ENCODE data around the gene LCNL1. TPM values are rescaled to one million over a fixed set of nuclear protein-coding genes. Genes with fewer than 3 reads are reported as not detected.

The LCNL1 gene
- total and polyA plus RNA-seq, 4 donors, result 0.01 to 0.08 TPM; not detected in 2

- Histone ChIP-seq H3K36me3 (ENCODE audit: control insufficient read depth in 4 of 4, insufficient read depth in 3 of 4, low read depth in 1 of 4, low read length in 3 of 4) (no peaks in the 10 kb centered on the region), H3K27me3 (ENCODE audit: control insufficient read depth in 4 of 4, insufficient read depth in 4 of 4, low read length in 3 of 4) (no peaks in the 10 kb centered on the region), H3K9me3 (ENCODE audit: control insufficient read depth in 4 of 4, low read length in 3 of 4) (no peaks in the 10 kb centered on the region), H3K9ac (ENCODE audit: low read depth in 1 of 2, low read length in 2 of 2) (no peak overlapping the region), H3K27ac (ENCODE audit: low read depth in 1 of 2, low read length in 2 of 2) (no peak overlapping the region), H3K4me1 (ENCODE audit: control insufficient read depth in 4 of 4, insufficient read depth in 4 of 4, low read length in 3 of 4) (no peaks in the 10 kb centered on the region), H3K4me3 (ENCODE audit: low read depth in 1 of 3, low read length in 3 of 3) (no peak overlapping the region)
- DNase-seq (ENCODE audit: low spot score), result no peak
- TF ChIP-seq NR2F2 (IDR thresholded peaks at IDR 0.05) (no peak), JUND (IDR thresholded peaks at IDR 0.05) (no peak), MAX (IDR thresholded peaks at IDR 0.05) (no peak), YY1 (IDR thresholded peaks at IDR 0.05) (no peak)
- WGBS, result 94% methylated on average over 1 of the region's 1 CpG
These were observed 25.3 kb upstream of the LCNL1 start for GRCh38 chr9:136957461-136957860.

GRCh38 chr9:136957901-136958300 lies 24.9 kb upstream of the LCNL1 start:
- H3K9me3 ChIP-seq (ENCODE audit: control insufficient read depth in 4 of 4, low read length in 3 of 4), result no peaks in the 10 kb centered on the region
- TF ChIP-seq FOXA1 (IDR thresholded peaks at IDR 0.05) (no peak), JUND (IDR thresholded peaks at IDR 0.05) (no peak), FOXA2 (IDR thresholded peaks at IDR 0.05) (no peak), RAD21 (IDR thresholded peaks at IDR 0.05) (no peak), EGR1 (IDR thresholded peaks at IDR 0.05; ENCODE audit: low read depth in 2 of 2) (no peak), RXRA (IDR thresholded peaks at IDR 0.05) (no peak), SP1 (IDR thresholded peaks at IDR 0.05) (no peak), HNF4A (conservative IDR thresholded peaks at IDR 0.05) (no peak), GABPA (IDR thresholded peaks at IDR 0.05 in 1 of 2, conservative IDR thresholded peaks at IDR 0.05 in 1 of 2) (no peak), MAX (IDR thresholded peaks at IDR 0.05) (no peak), HNF4G (IDR thresholded peaks at IDR 0.05) (no peak), NR2F2 (IDR thresholded peaks at IDR 0.05) (no peak), CTCF (IDR thresholded peaks at IDR 0.05; ENCODE audit: low read depth, low read length, missing input control) (no peak), YY1 (IDR thresholded peaks at IDR 0.05) (no peak)
- TF ChIP-seq, protein P1, sequence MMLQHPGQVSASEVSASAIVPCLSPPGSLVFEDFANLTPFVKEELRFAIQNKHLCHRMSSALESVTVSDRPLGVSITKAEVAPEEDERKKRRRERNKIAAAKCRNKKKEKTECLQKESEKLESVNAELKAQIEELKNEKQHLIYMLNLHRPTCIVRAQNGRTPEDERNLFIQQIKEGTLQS (IDR thresholded peaks at IDR 0.05), result no peak
- TF ChIP-seq, protein P2, sequence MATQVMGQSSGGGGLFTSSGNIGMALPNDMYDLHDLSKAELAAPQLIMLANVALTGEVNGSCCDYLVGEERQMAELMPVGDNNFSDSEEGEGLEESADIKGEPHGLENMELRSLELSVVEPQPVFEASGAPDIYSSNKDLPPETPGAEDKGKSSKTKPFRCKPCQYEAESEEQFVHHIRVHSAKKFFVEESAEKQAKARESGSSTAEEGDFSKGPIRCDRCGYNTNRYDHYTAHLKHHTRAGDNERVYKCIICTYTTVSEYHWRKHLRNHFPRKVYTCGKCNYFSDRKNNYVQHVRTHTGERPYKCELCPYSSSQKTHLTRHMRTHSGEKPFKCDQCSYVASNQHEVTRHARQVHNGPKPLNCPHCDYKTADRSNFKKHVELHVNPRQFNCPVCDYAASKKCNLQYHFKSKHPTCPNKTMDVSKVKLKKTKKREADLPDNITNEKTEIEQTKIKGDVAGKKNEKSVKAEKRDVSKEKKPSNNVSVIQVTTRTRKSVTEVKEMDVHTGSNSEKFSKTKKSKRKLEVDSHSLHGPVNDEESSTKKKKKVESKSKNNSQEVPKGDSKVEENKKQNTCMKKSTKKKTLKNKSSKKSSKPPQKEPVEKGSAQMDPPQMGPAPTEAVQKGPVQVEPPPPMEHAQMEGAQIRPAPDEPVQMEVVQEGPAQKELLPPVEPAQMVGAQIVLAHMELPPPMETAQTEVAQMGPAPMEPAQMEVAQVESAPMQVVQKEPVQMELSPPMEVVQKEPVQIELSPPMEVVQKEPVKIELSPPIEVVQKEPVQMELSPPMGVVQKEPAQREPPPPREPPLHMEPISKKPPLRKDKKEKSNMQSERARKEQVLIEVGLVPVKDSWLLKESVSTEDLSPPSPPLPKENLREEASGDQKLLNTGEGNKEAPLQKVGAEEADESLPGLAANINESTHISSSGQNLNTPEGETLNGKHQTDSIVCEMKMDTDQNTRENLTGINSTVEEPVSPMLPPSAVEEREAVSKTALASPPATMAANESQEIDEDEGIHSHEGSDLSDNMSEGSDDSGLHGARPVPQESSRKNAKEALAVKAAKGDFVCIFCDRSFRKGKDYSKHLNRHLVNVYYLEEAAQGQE (IDR thresholded peaks at IDR 0.05), result no peak
- TF ChIP-seq, protein P3, sequence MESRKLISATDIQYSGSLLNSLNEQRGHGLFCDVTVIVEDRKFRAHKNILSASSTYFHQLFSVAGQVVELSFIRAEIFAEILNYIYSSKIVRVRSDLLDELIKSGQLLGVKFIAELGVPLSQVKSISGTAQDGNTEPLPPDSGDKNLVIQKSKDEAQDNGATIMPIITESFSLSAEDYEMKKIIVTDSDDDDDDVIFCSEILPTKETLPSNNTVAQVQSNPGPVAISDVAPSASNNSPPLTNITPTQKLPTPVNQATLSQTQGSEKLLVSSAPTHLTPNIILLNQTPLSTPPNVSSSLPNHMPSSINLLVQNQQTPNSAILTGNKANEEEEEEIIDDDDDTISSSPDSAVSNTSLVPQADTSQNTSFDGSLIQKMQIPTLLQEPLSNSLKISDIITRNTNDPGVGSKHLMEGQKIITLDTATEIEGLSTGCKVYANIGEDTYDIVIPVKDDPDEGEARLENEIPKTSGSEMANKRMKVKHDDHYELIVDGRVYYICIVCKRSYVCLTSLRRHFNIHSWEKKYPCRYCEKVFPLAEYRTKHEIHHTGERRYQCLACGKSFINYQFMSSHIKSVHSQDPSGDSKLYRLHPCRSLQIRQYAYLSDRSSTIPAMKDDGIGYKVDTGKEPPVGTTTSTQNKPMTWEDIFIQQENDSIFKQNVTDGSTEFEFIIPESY (IDR thresholded peaks at IDR 0.05), result no peak
- no peaks in the 10 kb centered on the region for H3K4me1 ChIP-seq (ENCODE audit: control insufficient read depth in 4 of 4, insufficient read depth in 4 of 4, low read length in 3 of 4)
- H3K27ac ChIP-seq (ENCODE audit: low read depth in 1 of 2, low read length in 2 of 2), result no peak overlapping the region
- H3K4me3 ChIP-seq (ENCODE audit: low read depth in 1 of 3, low read length in 3 of 3), result no peak overlapping the region
- no peaks in the 10 kb centered on the region for H3K36me3 ChIP-seq (ENCODE audit: control insufficient read depth in 4 of 4, insufficient read depth in 3 of 4, low read depth in 1 of 4, low read length in 3 of 4)
- H3K27me3 ChIP-seq (ENCODE audit: control insufficient read depth in 4 of 4, insufficient read depth in 4 of 4, low read length in 3 of 4), result no peaks in the 10 kb centered on the region
- no peak for DNase-seq (ENCODE audit: low spot score)
- 93% methylated on average over 6 of the region's 6 CpGs for WGBS
- H3K9ac ChIP-seq (ENCODE audit: low read depth in 1 of 2, low read length in 2 of 2), result no peak overlapping the region
